HG03558 (cell line): Measurements from ENCODE around the gene TMEM82.

ENCODE experiments used
- ATAC-seq: cut with Tn5 transposase; IDR thresholded peaks from one replicate; pipeline ENCODE4 v1.9.1; 2021; ENCODE audit warnings: moderate number of reproducible peaks; ENCODE audit not compliant: unreplicated experiment; ENCODE audit errors: extremely low read depth

Gene TMEM82

DNA sequence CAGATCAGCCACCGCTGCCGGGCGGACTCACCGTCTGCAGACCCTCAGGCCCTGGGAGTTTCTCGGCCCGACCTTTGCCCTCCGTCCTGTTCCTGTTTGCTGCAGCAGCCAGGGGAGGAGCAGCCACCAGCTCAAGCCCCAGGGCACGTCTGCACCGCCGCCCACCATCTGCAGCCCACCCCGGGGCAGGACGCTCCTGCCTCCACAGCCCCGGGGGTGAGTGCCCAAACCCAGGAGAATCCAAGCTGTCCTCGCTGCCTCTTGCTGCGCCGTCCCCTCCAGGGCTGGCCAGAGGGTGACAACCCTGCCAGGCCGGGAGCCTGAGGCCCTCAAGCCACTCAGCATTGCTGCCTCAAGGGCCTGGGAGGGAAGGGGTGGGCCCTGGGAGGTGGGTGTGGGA is 7.4 kb upstream of the TMEM82 start:
- no peak for ATAC-seq

DNA sequence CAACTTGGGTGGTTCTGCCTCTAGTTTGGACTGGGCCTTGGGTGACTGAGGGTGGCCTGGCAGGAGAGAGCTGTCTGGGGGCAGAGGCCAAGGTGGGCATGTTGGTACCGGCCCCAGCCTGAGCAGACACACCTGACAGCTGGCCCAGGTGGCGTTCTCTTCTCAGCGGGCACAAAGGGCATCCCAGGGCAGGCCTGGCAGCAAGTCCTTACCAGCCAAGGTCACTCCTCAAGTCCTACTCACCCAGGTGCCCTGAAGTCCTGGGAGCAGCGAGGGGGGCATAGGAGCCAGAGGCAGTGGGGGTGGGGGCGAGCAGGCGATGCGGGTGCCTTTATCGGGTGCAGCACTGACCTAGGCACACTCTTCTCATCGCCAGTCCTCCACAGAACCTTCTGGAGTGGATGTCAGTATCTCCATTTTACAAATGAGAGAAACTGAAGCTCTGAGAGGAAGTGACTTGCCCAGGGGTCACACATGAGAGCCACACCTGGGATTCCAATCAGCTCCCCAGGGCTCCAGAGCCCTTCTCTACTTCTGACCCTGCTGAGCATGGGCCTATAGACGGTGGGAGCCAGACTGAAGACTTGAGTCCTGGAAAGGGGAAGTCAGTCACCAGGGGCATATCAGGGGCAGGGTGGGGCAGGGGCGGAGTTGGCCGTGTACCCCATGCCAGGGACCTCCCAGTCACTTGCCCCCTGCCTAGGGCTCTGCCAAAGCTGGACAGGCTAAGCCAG is 6.8 kb upstream of the TMEM82 start:
- ATAC-seq: no peak

DNA sequence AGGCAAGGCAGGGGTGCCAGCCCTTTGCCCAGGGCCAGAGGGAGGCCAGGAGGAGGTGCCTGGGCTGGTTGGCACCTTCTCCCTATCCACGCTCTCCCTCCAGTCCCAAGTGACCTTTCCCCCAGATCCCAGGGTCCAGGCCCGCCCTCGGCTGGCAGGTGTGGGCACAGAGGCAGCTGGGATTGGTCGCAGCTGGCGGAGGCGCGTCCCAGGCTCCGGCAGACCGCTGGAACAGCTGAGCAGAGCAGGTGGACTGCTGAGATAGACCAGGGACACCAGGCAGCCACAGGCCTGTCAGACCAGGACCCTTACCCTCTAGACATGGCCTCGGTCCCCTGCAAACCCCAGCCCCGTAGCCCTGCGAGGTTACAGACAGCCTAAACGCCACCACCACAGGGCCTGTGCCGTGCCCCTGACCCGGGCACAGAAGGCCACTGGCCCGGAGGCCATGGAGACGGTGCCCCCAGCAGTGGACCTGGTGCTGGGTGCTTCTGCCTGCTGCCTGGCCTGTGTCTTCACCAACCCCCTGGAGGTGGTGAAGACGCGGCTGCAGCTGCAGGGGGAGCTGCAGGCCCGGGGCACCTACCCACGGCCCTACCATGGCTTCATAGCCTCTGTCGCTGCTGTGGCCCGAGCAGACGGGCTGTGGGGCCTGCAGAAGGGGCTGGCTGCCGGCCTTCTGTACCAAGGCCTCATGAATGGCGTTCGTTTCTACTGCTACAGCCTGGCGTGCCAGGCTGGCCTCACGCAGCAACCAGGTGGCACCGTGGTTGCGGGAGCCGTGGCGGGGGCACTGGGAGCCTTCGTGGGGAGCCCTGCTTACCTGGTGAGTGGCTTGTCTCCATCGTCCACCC is 6.0 kb upstream of the TMEM82 start, which contains the start of gene SLC25A34:
Gene SLC25A34 (plus strand): TSS at position 221 of the 854 bp plus-strand sequence. CDS start 228 bp downstream, at position 449.
- no peak for ATAC-seq

DNA sequence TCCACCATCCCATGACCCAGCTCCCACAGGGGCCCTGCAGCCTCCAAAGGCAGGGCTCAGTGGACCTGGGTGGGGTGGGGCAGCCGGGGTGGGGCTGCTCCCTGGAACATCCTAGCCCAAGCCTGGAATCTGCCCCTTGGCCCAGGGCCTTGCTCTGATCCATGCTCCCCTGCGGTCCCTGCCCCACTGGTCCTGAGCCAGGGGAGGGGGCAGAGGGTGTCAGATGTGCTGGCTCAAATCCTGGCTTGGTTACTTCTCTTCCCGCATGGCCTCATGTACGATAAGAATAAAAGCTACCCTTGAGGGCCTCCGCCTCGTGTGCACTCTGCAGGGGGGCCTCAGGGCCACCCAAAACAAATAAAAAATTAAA is 5.4 kb upstream of the TMEM82 start:
- no peak for ATAC-seq

DNA sequence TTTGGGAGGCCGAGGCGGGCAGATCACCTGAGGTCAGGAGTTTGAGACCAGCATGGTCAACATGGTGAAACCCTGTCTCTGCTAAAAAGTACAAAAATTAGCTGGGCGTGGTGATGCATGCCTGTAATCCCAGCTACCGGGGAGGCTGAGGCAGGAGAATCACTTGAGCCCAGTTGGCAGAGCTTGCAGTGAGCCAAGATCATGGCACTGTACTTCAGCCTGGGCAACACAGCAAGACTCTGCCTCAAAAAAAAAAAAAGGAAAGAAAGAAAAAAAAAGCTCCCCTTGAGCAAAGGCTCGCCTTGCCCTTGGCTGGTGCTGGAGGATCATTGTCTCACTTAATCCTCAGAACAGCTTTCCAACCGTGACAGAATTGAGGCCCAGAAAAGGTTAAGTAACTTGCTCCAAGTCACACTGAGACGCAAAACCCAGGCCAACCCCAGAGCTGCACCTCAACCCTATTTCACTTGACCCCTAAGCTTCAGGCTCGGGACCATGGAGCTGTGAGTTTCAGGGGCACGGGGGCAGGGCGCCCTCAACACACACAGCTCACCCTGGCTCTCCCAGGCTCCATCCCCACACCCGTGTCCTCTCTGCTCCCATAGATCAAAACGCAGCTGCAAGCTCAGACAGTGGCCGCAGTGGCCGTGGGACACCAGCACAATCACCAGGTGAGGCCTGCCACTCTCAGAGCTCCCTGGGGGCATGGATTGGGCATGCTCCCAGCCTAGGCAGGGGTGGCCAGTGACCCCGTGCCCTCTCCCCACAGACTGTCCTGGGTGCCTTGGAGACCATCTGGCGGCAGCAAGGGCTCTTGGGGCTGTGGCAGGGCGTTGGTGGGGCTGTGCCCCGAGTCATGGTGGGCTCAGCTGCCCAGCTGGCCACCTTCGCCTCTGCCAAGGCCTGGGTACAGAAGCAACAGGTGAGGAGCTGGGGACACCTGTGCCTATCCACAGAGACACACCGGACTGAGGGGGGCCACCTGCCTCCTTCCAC is 4.7 kb upstream of the TMEM82 start:
- no peak for ATAC-seq

DNA sequence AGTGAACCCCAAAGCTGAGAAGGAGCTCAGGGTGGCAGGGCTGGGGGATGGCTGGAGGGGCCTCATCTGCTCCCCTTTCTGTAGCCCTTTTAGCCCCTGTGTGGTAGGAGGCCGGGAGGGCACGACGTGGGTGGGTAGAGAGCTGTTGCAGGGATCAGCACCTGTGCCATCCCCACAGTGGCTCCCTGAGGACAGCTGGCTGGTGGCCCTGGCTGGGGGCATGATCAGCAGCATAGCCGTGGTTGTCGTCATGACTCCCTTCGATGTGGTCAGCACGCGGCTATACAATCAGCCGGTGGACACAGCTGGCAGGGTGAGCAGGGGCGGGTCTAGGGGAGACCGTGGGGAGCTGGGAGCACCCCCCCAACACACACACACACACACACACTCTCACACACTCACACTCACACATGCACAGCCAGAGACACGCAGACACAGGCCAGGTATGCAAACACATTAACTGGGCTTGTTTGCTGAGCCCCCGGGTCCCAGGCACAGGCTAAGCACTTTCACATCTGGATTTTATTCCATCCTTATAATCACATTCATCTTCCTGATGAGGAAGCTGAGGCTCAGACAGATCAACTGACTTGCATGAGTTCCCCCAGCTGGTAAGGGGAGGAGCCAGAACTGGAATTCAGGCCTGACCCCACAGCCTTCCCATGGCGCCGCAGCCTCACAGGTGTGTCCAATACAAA is 3.7 kb upstream of the TMEM82 start:
- ATAC-seq: no peak

DNA sequence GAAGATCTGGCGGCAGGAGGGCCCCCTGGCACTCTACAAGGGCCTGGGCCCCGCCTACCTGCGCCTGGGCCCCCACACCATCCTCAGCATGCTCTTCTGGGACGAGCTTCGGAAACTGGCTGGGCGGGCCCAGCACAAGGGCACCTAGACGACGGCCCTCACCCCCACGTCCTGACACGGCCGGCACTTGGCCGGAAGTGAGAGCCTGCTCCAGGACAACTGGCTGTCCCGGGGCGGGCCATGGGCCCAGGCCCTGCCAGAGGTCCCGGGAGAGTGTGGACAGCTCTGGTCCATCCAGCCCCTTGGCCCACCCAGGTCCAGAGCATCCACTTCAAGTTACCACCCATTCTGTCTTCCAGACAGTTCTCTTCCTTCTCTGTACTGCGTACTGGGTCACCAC is 3.0 kb upstream of the TMEM82 start:
- no peak for ATAC-seq

DNA sequence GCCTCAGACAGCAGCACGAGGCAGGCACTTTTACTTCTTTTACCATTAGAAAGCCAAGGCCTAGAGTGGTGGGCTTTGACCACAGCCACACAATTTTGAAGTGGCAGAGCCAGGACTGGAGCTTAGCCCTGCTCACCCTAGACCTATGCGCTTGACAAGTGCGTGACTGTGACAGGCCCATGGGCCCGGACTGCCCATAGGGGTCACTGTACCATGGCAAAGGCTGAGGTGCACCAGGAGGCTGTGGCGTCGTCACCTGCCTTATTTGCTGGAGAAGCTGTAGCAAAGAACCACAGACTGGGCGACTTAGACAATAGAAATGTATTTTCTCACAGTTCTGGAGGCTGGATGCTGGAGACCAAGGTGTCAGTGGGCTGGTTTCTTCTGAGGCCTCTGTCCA is 2.6 kb upstream of the TMEM82 start:
- ATAC-seq: no peak

DNA sequence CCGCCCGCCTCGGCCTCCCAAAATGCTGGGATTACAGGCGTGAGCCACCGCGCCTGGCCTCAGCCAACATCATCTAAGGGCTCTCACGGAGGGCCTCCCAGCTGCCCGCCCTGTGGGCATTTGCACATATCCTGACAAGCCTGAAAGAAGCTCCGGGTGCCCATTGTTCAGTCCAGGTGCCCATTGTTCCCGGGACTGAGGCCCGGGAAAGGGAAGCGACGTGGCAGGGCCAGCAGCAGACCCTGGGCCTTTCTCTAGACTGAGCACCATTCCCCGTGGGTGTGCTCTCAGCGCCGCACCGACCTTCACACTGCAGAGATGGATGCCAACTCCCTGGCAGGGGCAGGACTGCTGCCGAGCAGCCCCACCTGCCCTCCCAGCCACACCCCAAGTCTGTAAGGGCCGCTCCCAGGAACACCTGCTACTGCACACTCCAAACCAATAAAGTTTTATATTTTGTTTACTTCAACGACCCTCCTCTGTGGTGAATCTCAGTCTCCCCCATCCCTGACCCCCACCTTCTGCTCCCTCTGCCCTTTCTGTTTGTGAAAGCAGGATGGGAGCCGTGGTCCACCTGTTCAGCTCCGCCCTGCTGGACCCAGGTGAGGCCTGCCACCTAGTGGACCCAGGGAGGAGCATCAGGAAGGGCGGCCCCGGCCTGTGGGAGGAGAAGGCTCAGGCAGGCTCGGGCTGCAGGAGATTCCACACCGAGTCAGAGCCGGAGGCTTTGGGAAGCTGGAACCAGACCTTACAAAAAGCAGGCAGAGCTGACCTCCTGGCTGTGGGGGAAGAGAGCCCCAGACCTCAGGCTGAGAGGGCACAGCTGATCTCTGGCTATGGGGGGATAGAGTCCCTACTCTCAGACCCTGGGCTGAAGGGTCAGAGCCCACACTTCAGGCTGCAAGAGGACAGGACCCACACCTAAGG is 1.1 kb upstream of the TMEM82 start:
- ATAC-seq: no peak

DNA sequence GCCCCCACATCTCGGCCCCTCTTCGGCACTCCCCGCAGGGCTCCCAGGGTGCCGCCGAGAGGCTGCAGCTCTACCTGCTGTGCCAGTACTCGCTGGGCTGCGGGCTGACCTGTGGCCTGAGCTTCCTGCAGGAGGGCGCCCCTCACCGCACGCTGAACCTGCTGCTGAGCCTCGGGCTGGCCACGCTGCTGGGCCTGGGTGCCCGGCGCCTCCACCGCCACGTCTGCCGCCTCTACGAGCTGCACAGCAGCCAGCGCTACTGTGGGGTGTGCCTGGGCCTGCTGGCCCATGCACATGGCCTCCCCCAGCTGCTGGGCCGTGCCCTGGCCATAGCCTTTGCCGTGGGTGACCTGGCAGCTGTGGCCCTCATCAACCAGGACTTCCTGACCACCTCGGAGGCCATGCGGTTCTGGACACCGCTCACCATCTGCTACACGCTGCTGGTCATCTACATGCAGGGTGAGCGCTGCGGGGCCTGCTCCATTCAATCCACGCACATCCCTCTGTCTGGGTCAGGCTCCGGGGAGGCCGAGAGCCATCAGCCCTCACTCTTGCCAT is 1.9 kb downstream of the TMEM82 start:
- no peak for ATAC-seq

DNA sequence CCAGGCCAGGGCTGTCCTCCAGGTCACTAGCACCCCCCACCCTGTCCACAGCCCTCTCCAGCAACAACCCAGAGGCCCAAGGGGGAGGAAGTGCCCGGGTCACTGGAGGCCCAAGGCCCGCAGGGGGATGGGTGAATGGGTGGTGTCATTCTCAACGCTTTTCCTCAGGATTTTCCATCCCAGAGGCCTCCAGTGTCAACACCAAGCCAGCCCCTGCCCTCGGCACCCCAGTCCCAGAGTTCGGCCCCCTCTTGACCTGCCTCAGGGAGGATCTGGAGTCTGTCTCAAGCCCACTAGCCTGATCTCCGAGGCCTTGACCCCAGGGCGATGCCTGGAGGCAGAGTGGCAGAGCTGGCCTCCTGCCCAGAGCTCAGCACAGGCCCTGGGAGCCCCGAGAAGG is 5.1 kb downstream of the TMEM82 start:
- no peak for ATAC-seq

DNA sequence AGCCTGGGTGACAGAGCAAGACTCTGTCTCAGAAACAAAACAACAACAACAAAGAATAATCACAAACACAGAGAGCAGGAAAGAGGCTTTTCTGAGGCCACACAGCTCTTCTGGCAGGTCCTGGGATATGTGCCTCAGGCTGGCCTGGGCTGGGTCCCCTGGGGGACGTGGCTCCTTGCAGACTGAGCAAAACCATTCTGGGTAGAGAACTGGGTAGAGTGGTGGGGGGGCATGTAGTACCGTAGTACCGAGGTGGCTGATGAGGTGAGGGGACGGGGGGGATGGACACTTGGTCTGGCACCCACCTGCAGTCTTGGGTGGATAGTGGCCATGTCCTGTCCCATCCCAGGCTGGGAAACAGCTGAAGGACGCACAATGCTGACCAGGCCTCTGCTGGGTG is 6.0 kb downstream of the TMEM82 start:
- no peak for ATAC-seq

DNA sequence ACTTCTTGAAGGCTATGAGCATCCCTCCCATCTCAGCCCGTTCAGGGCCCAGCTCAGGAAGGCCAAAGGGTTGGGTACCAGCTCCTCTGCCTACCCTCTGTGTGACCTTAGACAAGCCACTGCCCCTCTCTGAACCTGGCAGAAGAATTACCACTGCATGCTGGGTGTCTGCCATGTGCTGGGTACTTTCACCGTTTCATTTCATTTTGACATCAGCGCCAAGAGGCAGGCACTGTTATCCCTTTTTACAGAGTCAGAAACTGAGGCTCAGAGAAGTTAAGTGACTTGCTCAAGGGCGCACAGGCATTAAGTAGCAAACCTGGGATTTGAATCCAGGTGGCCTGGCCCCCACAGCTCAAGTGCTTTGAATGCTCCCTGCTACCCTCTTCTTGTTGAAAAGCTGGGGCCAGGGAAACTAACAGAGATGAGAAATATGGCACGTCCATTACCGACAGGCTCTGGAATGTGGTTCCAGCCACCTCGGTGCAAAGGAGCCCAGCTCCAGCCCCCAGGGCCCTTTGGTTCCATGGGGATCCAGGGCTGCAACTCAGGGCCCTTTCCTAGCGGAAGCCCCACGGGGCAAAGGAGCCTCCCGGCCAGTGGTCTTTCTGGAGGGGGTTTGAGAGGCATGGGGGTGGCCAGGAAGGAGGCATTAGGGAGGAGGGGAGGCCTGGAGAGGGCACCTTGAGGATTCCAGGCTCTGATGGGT is 6.5 kb downstream of the TMEM82 start:
- ATAC-seq: no peak

DNA sequence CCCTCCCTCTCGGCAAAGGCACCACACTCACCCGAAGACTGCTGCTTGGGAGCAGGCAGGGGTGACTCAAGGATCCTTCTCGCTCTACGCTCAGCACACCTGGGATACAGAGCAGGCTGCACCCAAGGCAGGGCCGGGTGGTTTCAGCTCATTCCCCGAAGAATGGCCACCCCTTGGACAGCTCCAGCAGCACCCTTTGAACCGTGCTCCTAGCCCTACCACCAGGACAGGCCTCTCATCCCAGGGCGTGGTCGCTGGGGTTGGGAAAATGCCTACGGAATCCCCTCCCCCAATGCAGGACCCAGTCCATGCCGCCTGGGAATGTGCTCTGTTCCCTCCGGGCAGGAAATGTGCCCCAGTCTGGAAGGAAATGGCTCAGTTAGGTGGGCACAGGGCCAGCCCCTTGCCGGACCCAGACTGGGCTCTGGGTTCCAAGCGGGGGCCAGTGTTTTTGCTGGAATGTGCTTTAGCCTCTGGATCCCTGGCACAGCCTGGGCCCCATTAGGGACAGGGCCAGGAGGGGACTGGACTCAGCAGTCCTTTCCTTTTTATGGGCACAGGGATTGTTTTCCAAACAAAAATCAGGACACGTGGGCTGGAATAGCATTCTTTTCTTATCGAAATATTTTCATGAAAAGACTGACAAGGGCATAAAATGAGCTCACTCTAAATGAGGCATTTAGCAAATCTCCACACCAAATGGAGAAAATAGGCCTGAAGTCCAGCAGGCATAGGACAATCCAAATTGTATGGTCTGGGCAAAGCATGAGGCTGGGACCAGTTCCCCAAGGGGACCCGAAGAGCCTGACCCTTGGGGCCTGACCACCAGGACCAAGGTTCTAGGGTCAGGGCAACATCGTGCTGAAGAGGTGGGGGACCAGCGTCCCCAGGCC is 7.3 kb downstream of the TMEM82 start:
- ATAC-seq: no peak

DNA sequence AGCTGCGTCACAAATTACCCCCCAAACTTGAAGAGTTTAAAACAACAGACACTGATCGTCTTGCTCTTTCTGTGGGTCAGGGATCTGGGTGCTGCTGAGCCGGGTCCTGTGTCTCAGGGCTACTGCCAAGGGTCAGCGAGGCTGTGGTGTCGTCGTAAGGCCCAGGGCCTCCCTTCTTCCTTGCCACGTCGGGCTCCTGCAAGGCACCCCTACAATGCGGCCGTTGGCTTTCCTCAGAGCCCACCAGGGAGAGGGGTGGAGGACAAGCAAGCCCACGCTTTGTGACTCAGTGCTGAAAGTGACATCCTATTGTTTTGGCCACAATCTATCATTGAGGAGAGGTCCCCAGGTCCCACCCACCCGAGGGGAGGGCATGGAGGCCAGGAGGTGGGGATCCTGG is 8.6 kb downstream of the TMEM82 start:
- no peak for ATAC-seq

DNA sequence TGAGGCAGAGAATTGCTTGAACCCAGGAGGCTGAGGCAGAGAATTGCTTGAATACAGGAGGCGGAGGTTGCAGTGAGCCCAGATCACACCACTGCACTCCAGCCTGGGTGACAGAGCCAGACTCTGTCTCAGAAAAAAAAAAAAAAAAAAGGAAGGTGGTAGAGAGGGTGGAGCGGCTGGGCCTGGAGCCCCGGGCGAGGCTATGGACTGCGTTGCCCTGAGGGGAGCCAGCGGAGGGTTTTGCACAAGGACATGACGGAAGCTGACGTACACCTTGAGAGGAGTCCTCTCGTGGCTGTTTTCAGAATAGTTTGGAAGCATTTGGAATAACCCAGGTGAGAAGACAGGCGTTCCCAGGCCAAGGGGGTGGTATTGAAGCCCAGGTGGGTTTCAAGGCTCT is 9.4 kb downstream of the TMEM82 start:
- no peak for ATAC-seq

DNA sequence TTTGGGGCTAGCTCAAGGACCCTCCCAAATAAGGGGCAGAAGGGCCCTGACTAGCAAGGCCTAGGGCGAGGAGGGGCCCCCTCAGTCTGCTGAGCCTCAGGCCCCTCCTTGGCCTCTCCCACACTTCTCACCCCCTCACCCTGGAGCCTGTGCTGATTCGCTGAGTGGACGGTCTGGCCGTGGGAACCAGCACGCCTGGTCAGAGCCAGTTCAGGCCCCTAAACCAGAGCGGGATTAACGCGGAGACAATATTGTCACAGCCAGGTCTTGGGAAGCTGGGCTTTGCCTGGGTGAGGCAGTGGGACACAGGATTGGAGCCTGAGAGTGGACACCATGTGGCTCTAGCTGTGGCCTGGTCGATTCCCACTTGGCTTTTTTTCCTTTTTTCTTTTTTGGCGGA is 11.5 kb downstream of the TMEM82 start:
- no peak for ATAC-seq
